Stimulated activated effector memory CD8-positive, alpha-beta T cell treated with anti-CD3 and anti-CD28 coated beads, Interleukin-12 subunit alpha, Interleukin-12 subunit beta, amount 100 ng/mL, for 72 hours (primary cell): ENCODE data around the gene MYO9A.

Experiments
- ATAC-seq: fragments of 150-1000 bp; cut with Tn5 transposase; 2 replicates; pipeline ENCODE4 v1.10.0; 2021
- DNase-seq, 2 donors: peaks; one replicate each; pipeline ENCODE4 v3.0.0; 2021 to 2022; ENCODE audit warnings: low spot score in 2 of 2
- H3K27ac Mint-ChIP-seq: one replicate; pipeline ENCODE4 v1.8.0; 2022; ENCODE audit warnings: mild to moderate bottlenecking, mixed read lengths
- H3K36me3 Mint-ChIP-seq: one replicate; pipeline ENCODE4 v1.8.0; 2022; ENCODE audit warnings: mild to moderate bottlenecking, mixed read lengths
- H3K4me1 Mint-ChIP-seq: one replicate; pipeline ENCODE4 v1.8.0; 2022; ENCODE audit warnings: mixed read lengths
- H3K4me3 Mint-ChIP-seq: one replicate; pipeline ENCODE4 v1.8.0; 2022; ENCODE audit warnings: mild to moderate bottlenecking, mixed read lengths
- H3K9me3 Mint-ChIP-seq: one replicate; pipeline ENCODE4 v1.8.0; 2022; ENCODE audit warnings: mixed read lengths

The MYO9A gene, protein sequence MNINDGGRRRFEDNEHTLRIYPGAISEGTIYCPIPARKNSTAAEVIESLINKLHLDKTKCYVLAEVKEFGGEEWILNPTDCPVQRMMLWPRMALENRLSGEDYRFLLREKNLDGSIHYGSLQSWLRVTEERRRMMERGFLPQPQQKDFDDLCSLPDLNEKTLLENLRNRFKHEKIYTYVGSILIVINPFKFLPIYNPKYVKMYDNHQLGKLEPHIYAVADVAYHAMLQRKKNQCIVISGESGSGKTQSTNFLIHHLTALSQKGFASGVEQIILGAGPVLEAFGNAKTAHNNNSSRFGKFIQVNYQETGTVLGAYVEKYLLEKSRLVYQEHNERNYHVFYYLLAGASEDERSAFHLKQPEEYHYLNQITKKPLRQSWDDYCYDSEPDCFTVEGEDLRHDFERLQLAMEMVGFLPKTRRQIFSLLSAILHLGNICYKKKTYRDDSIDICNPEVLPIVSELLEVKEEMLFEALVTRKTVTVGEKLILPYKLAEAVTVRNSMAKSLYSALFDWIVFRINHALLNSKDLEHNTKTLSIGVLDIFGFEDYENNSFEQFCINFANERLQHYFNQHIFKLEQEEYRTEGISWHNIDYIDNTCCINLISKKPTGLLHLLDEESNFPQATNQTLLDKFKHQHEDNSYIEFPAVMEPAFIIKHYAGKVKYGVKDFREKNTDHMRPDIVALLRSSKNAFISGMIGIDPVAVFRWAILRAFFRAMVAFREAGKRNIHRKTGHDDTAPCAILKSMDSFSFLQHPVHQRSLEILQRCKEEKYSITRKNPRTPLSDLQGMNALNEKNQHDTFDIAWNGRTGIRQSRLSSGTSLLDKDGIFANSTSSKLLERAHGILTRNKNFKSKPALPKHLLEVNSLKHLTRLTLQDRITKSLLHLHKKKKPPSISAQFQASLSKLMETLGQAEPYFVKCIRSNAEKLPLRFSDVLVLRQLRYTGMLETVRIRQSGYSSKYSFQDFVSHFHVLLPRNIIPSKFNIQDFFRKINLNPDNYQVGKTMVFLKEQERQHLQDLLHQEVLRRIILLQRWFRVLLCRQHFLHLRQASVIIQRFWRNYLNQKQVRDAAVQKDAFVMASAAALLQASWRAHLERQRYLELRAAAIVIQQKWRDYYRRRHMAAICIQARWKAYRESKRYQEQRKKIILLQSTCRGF (N-terminal part only)

DNA sequence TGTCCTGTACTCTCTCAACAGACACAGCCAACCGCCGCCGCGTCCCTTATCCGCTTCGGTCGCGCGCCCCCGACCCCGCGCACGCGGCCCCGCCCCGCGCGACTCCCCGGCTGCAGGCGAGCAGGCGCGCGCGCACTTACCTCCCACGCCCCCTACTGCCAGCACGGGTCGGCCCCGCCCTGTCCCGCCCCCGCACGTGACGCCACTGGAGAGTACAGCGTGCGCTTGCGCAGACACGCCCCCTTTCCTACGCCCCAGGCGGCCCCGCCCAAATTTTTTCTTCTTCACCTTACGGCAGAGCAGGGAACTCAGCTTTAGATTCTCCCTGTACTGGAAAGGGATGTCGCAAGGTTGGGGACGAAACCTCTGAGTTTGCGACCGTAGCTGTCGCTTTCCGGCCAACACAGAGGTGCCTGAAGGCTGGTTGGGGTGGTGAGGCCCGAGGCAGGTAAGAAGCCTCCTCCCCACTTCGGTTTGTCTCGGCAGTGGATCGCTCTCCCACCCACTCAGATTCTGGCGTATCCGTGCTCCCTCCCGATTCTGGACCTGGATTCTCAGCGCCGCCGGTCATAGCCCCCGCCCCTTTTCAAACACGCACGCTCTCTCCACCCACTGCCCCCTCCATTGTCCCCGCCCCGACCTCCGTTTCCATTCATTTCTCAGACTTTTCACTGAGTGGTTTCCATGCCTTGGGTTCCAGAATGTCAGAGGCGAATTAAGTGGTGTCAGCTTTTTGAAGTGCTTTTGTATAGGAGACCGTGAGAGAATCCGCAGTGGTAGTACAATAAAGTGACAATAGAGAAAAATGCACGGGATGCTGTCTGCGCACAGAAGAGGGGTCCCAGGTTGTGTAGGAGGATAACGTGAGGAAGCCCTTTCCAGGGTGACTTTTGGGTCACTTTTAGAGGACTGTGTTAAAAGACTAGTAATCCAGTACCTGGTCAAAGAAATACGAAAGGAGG, at the start of gene MYO9A, which contains the start of gene SENP8:
Gene MYO9A, minus strand, starts transcription at position 134 of the 962 bp plus-strand sequence. CDS start 71,587 bp downstream, outside the sequence.
Gene SENP8, plus strand, starts transcription at position 387 of the 962 bp plus-strand sequence. CDS start 21,221 bp downstream, outside the sequence.
- Mint-ChIP-seq H3K9me3 (no peaks in the 10 kb centered on the region), H3K4me1 (peaks cover 35% of the 10 kb centered on the region), H3K27ac (peak within 1 kb of the TSS; percentile 97), H3K4me3 (peak within 1 kb of the TSS; percentile 92), H3K36me3 (no peaks in the 10 kb centered on the region)
- peak; percentile 96 to 98 for DNase-seq
- ATAC-seq, result peak; percentile 79

DNA sequence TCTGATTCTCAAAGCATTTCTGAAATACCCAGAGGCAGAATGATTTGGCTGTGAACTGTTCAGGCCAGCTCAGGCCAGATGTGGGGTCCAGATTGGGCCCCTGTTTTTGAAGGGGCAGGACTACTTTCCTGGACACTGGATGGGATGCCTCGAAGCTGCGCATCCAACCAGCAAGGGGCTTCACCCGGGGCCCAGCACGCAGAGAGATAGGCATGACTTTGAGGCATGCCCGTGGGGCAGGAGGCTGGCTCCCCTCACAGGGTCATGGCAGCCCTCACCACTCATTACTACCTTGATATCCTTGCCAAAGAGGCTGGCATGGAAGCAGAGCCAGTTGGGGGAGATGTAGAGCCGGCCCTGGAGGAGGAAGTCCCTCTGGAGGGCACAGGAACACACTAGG, 49.5 kb upstream of the MYO9A start:
- Mint-ChIP-seq H3K27ac (peak overlapping the region; percentile 51), H3K9me3 (no peaks in the 10 kb centered on the region), H3K36me3 (no peaks in the 10 kb centered on the region), H3K4me3 (no peak overlapping the region), H3K4me1 (peaks cover 6% of the 10 kb centered on the region)
- DNase-seq (no peak), ATAC-seq (no peak)

- ATAC-seq, result no peak
- Mint-ChIP-seq H3K9me3 (no peaks in the 10 kb centered on the region), H3K4me3 (no peak overlapping the region), H3K36me3 (no peaks in the 10 kb centered on the region), H3K4me1 (peaks cover 6% of the 10 kb centered on the region), H3K27ac (no peak overlapping the region)
- DNase-seq, result no peak
Measured at GRCh38 chr15:72166716-72167417, 48.9 kb upstream of the MYO9A start.

DNA sequence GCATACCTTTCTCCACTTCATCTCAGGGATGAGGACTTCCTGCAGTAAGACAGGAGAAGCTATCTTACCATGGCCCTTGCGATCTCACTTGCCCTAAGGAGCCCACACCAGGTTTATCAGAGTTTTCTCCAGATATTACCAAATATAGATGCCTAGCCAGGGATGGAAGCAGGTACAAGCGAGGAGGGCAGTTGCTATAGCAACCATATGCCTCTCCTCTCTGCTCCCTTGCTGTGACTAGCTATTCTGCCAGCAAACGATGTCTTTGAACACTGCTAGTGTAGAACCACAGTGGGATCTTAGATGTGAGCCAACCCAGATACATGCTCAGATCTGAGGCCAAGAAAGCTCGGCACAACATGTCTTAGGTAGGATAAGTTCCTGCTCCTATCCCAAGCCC, 45.8 kb upstream of the MYO9A start:
- Mint-ChIP-seq H3K27ac (no peak overlapping the region), H3K4me1 (peaks cover 6% of the 10 kb centered on the region), H3K4me3 (no peak overlapping the region), H3K9me3 (no peaks in the 10 kb centered on the region), H3K36me3 (no peaks in the 10 kb centered on the region)
- ATAC-seq (no peak), DNase-seq (no peak)

DNA sequence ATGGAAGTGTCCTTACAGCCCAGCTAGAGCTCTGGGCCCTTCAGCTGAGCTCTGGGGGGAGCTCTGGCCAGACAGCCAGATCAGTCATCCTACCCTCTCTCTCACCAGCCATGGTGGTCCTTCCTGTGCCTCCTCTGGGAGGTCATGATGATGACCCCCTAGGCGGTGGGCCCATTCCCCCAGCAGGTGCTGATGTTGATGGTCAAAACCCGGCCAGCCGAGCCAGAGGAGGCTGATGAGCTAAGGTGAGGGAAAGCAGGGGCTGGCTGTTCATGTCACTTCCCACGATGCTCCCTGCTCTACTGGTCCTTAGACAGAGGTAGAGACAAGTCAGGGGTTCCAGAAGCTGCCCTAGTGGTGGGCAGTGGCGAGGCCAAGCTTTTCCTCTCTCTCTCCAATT, 44.6 kb upstream of the MYO9A start:
- ATAC-seq, result no peak

DNA sequence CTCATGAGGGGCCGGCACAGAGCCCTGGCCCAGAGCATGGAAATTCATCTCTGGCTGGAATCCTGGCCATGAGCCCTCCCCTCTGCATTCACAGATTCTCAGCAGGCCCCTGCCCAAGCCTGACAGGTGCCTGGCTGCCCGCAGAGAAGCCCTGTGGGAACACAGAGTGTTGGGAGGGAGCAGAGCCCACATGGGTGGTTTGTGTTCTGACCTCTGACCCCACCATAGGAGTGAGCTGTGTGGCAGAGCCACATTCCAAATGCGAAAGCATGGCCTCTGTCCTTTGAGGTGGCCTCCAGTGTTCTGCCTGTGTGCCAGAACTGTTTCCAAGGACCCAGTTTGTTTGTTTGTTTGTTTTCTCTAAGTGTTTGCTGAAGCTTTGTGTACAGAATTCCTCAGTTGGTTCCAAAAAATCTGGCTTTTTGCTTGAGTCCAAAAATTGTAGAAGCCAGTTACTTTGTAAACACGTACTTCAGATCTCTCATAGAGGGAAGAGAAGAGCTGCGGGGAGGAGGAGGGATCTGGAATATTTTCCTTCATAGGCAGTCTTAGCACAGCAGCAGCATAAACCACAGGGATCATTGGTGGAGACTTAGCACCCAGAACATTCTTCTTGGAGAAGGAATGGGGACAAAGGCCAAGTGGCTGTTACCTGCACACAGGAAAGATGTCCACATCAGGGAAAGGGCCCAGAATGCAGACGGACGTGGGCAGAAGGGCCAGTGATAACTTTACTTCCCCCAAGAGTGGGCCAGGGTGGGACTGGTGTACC, 43.6 kb upstream of the MYO9A start:
- no peak for DNase-seq
- ATAC-seq, result no peak
- no peak overlapping the region for H3K27ac Mint-ChIP-seq
- H3K4me1 Mint-ChIP-seq, result no peaks in the 10 kb centered on the region
- H3K36me3 Mint-ChIP-seq, result no peaks in the 10 kb centered on the region
- no peaks in the 10 kb centered on the region for H3K9me3 Mint-ChIP-seq
- no peak overlapping the region for H3K4me3 Mint-ChIP-seq

More for the DNA sequence above, 44.6 kb upstream of the MYO9A start:
- Mint-ChIP-seq H3K9me3 (no peaks in the 10 kb centered on the region), H3K36me3 (no peaks in the 10 kb centered on the region), H3K27ac (peak overlapping the region; percentile 11), H3K4me1 (no peaks in the 10 kb centered on the region), H3K4me3 (no peak overlapping the region)
- DNase-seq, result no peak

DNA sequence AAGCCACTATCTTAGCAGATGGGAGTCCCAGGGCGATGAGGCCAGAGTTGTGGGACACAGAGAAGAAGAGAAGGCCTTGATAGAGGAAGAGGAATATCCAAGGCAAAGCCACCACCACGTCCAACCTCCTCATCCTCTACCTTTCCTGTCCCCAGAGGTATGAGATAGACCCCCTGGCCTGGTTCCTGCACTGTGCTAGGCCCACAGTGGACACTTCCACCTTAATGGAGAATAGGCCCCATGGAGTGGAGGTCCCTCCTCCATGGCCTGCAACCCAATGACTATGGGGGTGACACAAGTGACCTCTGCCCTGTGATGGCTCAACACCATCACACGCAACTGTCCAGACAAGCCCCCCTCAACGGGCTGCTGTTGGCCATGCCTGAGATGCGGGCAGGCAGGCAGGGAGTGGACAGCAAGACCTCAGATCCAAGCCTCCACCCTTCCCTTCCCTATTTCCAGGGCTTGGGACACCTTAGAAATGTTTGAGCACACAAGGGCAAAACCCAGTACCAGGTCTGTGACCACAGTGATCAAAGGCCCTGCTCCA, 42.8 kb upstream of the MYO9A start:
- no peak overlapping the region for H3K4me3 Mint-ChIP-seq
- DNase-seq (no peak), ATAC-seq (no peak)
- peaks cover 2% of the 10 kb centered on the region for H3K4me1 Mint-ChIP-seq
- H3K9me3 Mint-ChIP-seq, result no peaks in the 10 kb centered on the region
- H3K36me3 Mint-ChIP-seq, result no peaks in the 10 kb centered on the region
- H3K27ac Mint-ChIP-seq, result no peak overlapping the region

DNA sequence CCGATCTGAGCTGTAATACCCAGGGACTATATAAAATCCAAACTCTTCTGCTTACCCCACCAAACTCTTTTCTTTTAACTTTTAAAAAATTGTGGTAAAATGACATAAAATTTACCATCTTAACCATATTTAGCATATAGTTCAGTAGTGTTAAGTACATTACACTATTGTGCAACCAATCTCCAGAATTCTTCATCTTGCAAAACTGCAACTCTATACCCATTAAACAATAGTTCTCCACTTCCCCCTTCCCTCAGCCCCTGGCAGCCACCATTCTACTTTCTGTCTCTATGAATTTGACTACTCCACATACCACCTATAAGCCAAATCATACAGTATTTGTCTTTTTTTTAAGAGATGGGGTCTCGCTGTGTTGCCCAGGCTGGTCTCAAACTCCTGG, 39.0 kb upstream of the MYO9A start:
- Mint-ChIP-seq H3K4me3 (no peak overlapping the region), H3K4me1 (peaks cover 11% of the 10 kb centered on the region), H3K27ac (no peak overlapping the region), H3K36me3 (no peaks in the 10 kb centered on the region), H3K9me3 (no peaks in the 10 kb centered on the region)
- DNase-seq (no peak), ATAC-seq (no peak)

- H3K4me3 Mint-ChIP-seq, result peak overlapping the region; percentile 65
- peak; percentile 73 to 88 for DNase-seq
- H3K36me3 Mint-ChIP-seq, result no peaks in the 10 kb centered on the region
- H3K4me1 Mint-ChIP-seq, result peaks cover 11% of the 10 kb centered on the region
- peak overlapping the region; percentile 52 for H3K27ac Mint-ChIP-seq
- no peaks in the 10 kb centered on the region for H3K9me3 Mint-ChIP-seq
- ATAC-seq, result peak; percentile 91
Measured at GRCh38 chr15:72155635-72156616, 38.0 kb upstream of the MYO9A start.

- Mint-ChIP-seq H3K9me3 (no peaks in the 10 kb centered on the region), H3K27ac (peak overlapping the region; percentile 52), H3K4me1 (peaks cover 11% of the 10 kb centered on the region), H3K4me3 (peak overlapping the region; percentile 65), H3K36me3 (no peaks in the 10 kb centered on the region)
- no peak for DNase-seq
- no peak for ATAC-seq
Measured at GRCh38 chr15:72155003-72155621, 37.2 kb upstream of the MYO9A start.

- DNase-seq, result no peak
- no peak overlapping the region for H3K4me3 Mint-ChIP-seq
- H3K36me3 Mint-ChIP-seq, result no peaks in the 10 kb centered on the region
- no peaks in the 10 kb centered on the region for H3K9me3 Mint-ChIP-seq
- ATAC-seq, result no peak
- H3K27ac Mint-ChIP-seq, result no peak overlapping the region
- peaks cover 11% of the 10 kb centered on the region for H3K4me1 Mint-ChIP-seq
Measured at GRCh38 chr15:72154316-72154715, 36.4 kb upstream of the MYO9A start.
